NCI-H146 treated with DMSO at 0.1 percent for 48 hours (cell line): Measurements from ENCODE around the gene MAST2.
"Not testable (repeated sequence)": the region's sequence is repeated elsewhere in the genome, so short reads cannot be mapped to it uniquely, and the experiment has no call there.

ENCODE experiments used
- DNase-seq: peaks from one replicate; lab custom pipeline; 2025; ENCODE audit not compliant: unreplicated experiment; lab: John Stamatoyannopoulos, UW

MAST2 gene

GRCh38 chr1:45930258-45931150 lies 127.1 kb downstream of the MAST2 start:
- DNase-seq, result no peak

GRCh38 chr1:45932205-45932604 lies 128.8 kb downstream of the MAST2 start:
- not testable (repeated sequence) for DNase-seq

- no peak for DNase-seq
Measured at GRCh38 chr1:45934947-45935346, 131.5 kb downstream of the MAST2 start.

- no peak for DNase-seq
Measured at GRCh38 chr1:45938029-45938428, 134.6 kb downstream of the MAST2 start.

- no peak for DNase-seq
Measured at GRCh38 chr1:45942411-45942810, 139.0 kb downstream of the MAST2 start.

- no peak for DNase-seq
Measured at GRCh38 chr1:45943185-45943584, 139.8 kb downstream of the MAST2 start.

- no peak for DNase-seq
Measured at GRCh38 chr1:45945426-45945825, 142.0 kb downstream of the MAST2 start.

- not testable (repeated sequence) for DNase-seq
Measured at GRCh38 chr1:45949462-45949861, 146.1 kb downstream of the MAST2 start.

GRCh38 chr1:45952072-45952471 lies 148.7 kb downstream of the MAST2 start:
- no peak for DNase-seq

GRCh38 chr1:45953934-45954847 lies 150.8 kb downstream of the MAST2 start:
- DNase-seq, result no peak

- DNase-seq, result no peak
Measured at GRCh38 chr1:45957684-45958083, 154.3 kb downstream of the MAST2 start.

- DNase-seq, result no peak
Measured at GRCh38 chr1:45958317-45958716, 154.9 kb downstream of the MAST2 start.

GRCh38 chr1:45960930-45961715 lies 157.7 kb downstream of the MAST2 start:
- DNase-seq, result no peak

GRCh38 chr1:45961936-45962335 lies 158.5 kb downstream of the MAST2 start:
- not testable (repeated sequence) for DNase-seq

- DNase-seq, result no peak
Measured at GRCh38 chr1:45968941-45969666, 165.7 kb downstream of the MAST2 start.

GRCh38 chr1:45969866-45970265 lies 166.5 kb downstream of the MAST2 start:
- no peak for DNase-seq

GRCh38 chr1:45971335-45971734 lies 167.9 kb downstream of the MAST2 start:
- DNase-seq, result no peak

- no peak for DNase-seq
Measured at GRCh38 chr1:45971922-45972531, 168.6 kb downstream of the MAST2 start.

- DNase-seq, result no peak
Measured at GRCh38 chr1:45972621-45973020, 169.2 kb downstream of the MAST2 start.

- DNase-seq, result no peak
Measured at GRCh38 chr1:45973121-45973520, 169.7 kb downstream of the MAST2 start.
